Measurements from ENCODE around the gene CACNA1D.
"Not testable (repeated sequence)": the region's sequence is repeated elsewhere in the genome, so short reads cannot be mapped to it uniquely, and the experiment has no call there.

CACNA1D gene

DNA sequence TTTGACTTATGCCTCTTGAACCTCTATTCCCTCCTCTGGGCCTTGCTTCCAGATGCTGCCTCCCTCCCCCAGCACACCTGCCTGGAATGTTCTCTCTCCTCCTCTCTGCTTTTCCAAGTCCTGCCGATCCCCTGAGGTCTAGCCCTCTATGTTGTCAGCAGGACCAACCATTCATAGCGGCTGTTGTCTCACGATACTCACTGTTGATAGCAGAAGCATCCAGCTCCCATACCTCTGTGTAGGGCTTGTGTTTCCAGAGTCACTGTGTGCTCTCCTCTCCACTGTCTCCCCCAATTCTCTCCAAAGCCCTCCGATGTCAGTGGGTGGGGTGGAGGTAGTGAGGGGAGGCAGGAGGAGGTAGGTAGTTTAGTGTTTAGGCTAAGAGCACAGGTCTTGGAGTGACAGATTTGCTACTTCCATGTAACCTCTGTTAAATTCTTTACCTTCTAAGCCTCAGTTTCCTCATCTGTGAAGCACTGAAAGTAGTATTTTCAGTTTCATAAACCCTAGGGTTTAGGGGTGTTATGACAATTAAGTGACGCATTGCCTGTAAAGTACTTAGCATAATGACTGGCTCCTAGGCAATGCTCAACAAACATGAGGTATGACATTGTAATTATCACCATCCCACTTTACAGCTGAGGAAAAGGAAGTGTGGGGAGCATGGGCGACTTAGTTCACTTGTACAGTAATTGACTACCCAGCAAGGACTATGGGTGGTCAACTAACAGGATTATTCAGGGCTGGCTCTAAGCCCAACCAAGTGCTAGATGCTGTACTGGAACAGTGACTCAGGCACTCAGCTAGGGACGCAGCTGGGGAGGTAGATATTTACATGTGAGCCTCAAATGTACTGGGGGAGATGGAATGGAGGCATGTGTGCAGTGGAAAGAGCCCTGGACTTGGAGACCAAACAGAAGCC, 122.8 kb downstream of the CACNA1D start:
- no peak for DNase-seq (ENCODE audit: low read depth)

GRCh38 chr3:53617893-53618523, 123.6 kb downstream of the CACNA1D start:
- DNase-seq (ENCODE audit: low read depth) = no peak

- no peak for DNase-seq (ENCODE audit: low read depth)
These were observed 124.1 kb downstream of the CACNA1D start for GRCh38 chr3:53618524-53618906.

DNA sequence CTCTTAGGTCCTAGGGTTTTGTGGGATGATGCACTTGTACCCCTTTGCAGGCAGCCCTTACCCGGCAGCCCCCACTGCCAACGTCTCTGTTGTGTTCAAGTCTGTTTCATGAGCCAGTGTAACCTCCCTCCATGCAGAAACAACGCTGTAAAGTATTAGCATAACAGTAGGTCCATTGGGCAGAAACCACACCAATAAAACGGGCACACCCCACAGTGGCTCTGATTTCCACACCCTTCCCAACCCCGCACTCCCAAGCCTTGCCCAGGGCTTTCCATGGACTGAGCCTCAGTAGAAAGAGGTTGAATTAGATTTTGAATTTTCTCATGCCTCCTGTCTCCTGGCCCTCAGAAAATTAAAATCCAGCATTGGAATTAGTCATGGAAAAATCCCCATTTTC, 124.5 kb downstream of the CACNA1D start:
- no peak for DNase-seq (ENCODE audit: low read depth)

GRCh38 chr3:53624061-53624857, 129.8 kb downstream of the CACNA1D start:
- no peak for DNase-seq (ENCODE audit: low read depth)

DNA sequence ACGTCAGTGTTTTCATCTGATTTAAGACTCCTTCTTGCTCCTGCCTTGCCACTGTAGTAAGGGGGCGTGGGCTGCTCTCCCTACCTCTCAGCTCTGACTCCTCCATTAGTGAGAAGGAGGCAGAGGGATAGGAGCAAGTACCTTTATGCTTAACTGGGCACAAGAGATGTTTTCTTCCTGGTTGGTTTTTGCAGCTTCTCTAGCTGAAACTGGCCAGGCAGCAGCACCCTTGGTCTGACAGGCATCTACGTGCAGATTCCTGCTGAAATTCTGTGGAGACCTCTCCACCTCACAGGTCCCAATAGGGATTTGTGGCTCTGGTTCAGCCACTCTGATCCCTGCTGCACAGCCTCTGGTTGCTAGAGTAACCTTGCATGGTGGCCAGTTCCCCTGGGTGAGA, 132.5 kb downstream of the CACNA1D start:
- no peak for DNase-seq (ENCODE audit: low read depth)

GRCh38 chr3:53628536-53629401, 134.4 kb downstream of the CACNA1D start:
- DNase-seq (ENCODE audit: low read depth) = no peak

GRCh38 chr3:53629402-53629723, 135.0 kb downstream of the CACNA1D start:
- no peak for DNase-seq (ENCODE audit: low read depth)

DNA sequence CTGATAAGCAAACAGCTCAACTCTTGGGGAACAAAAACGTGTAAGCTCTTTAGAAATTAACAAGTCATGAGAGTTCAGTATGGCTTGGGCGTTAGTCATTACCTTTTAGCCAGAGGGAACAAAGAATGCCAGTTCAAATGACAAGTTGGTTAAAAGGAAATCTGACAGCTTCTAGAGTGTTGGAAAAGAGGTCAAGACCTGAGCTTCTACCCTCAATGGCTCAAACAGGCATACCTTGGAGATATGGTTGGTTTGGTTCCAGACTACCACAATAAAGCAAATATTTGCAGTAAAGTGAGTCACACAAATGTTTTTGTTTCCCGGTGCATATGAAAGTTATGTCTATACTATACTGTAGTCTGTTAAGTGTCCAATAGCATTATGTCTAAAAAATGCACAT, 136.1 kb downstream of the CACNA1D start:
- DNase-seq (ENCODE audit: low read depth) = no peak

- no peak for DNase-seq (ENCODE audit: low read depth)
These were observed 138.9 kb downstream of the CACNA1D start for GRCh38 chr3:53633197-53633787.

DNA sequence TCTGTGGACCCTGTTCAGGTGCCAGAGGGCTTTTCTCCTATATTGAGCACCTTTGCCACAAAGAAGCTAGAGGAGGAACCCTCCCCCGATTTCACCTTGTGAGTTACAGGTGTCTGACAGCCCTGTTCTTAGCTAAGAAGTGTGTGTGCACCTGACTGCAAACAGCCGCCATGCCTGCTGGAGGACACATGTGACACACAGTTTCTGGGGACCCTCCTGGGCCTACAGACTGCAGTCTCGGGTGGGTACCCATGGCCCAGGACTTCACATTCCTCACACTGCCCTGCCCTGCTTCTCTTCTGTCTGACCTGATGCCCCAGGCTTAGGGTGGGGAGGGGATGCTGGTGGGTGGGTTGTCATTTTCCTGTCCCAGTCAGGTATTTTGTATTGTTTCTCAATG, 140.6 kb downstream of the CACNA1D start:
- no peak for DNase-seq (ENCODE audit: low read depth)

DNA sequence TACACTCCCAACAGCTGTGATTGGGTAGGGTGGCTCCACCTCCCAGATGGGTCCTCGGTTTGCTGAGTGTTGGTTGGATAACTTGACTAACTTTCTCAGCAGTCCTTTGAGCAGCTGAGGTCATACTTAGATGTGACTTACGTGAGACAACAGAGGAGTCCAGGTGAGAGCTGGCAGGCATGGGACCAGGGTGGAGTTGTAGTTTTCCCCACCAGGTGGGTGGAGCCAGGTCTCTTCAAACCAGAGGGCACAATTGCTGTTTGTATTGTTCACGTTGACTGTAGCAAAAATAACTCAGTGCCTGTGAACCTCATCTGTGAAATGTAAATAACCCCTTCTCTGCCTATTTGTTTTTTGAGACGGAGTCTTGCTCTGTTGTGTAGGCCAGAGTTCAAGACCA, 144.4 kb downstream of the CACNA1D start:
- not testable (repeated sequence) for DNase-seq (ENCODE audit: low read depth)

DNA sequence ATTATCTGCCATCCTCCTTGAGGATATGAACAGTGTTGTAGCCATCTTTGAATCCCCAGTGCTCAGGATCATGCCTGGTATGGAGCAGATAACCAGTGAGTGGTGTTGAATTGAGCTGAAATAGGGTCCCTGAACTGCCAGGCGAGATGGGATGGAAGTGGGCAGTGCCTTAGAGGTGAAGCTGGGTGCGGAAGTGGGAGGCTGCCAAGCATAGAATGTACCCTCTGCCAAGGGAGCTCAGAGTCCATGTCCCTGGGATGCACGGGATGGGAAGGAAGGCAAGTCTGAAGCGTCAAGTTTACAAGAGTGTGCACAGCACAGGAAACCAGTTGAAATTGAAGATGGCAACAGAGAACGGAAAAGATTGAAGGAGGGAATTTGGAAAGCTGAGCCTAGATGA, 147.0 kb downstream of the CACNA1D start:
- no peak for DNase-seq (ENCODE audit: low read depth)

GRCh38 chr3:53642211-53642610, 147.8 kb downstream of the CACNA1D start:
- DNase-seq (ENCODE audit: low read depth) = no peak

- DNase-seq (ENCODE audit: low read depth) = no peak
These were observed 149.3 kb downstream of the CACNA1D start for GRCh38 chr3:53643757-53644156.

DNA sequence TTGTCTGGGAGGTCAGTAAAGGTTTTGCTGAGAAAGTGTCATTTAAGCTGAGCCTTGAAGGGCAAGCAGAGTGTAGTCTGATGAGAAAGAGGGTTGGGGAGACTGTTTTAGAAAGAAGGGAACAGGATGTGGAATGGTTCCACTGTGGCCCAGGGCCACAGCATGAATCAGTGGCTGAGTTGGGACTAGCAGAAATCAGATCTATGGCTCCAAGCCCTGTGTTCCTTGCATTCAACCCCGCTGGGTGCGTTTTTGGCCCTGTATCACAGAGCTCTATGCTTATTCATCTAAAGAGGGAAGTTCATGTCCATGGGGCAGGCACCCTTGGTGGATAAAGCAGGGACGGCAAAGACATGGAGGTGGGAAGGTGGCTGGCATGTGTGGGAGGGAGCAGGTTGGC, 151.3 kb downstream of the CACNA1D start:
- no peak for DNase-seq (ENCODE audit: low read depth)

GRCh38 chr3:53646723-53647122, 152.3 kb downstream of the CACNA1D start:
- DNase-seq (ENCODE audit: low read depth) = no peak

GRCh38 chr3:53649816-53650215, 155.4 kb downstream of the CACNA1D start:
- no peak for DNase-seq (ENCODE audit: low read depth)

GRCh38 chr3:53650424-53650823, 156.0 kb downstream of the CACNA1D start:
- DNase-seq (ENCODE audit: low read depth) = no peak

- DNase-seq (ENCODE audit: low read depth) = no peak
These were observed 156.7 kb downstream of the CACNA1D start for GRCh38 chr3:53650928-53651661.

DNA sequence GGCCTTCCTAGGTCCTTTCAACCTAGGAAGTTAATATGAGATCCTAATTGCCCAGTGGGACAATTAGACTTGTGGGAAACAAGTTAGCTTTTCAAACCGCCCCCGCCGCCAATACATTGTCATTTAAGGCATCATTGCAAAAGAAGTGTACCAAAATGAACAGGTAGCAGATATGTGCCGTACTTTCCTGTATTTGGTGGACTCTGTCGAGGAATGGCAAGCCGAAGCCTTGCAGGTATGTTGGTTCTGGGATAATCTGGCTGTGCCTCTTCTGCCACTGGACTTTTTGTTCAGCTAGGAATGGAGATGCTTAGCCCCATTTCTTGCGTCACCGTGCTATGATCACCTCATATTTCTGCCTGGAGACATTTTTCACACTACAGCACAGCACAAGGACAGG, 157.5 kb downstream of the CACNA1D start:
- DNase-seq (ENCODE audit: low read depth) = no peak
